GM20000 (cell line): Measurements from ENCODE around the gene GRHPR.

Experiments
- DNase-seq: peaks from one replicate; pipeline ENCODE4 v3.0.0; 2012; ENCODE audit warnings: low spot score
- CTCF ChIP-seq: IDR thresholded peaks from 2 replicates; pipeline ENCODE4 v1.5.1; 2012; ENCODE audit warnings: mild to moderate bottlenecking, control low read depth; ENCODE audit errors: extremely low read depth, missing control alignments

The GRHPR gene

GRCh38 chr9:37399336-37399735 is 23.2 kb upstream of the GRHPR start:
- TF ChIP-seq CTCF, result no peak
- no peak for DNase-seq

GRCh38 chr9:37404590-37404989 is 17.9 kb upstream of the GRHPR start:
- TF ChIP-seq CTCF, result no peak
- no peak for DNase-seq

GRCh38 chr9:37405350-37405749 is 17.1 kb upstream of the GRHPR start:
- no peak for TF ChIP-seq CTCF
- DNase-seq, result no peak

- TF ChIP-seq CTCF, result no peak
- no peak for DNase-seq
These were observed 16.6 kb upstream of the GRHPR start for GRCh38 chr9:37405764-37406380.

GRCh38 chr9:37406603-37407401 is 15.7 kb upstream of the GRHPR start:
- no peak for DNase-seq
- no peak for TF ChIP-seq CTCF

GRCh38 chr9:37407468-37407867 is 15.0 kb upstream of the GRHPR start:
- no peak for DNase-seq
- no peak for TF ChIP-seq CTCF

GRCh38 chr9:37408933-37409710 is 13.4 kb upstream of the GRHPR start:
- no peak for TF ChIP-seq CTCF
- DNase-seq, result peak; percentile 76
